Glutamatergic neuron (in vitro differentiated cells): ENCODE data around the gene EPHA6. TPM values are rescaled to one million over a fixed set of nuclear protein-coding genes. Genes with fewer than 3 reads are reported as not detected.

Experiments used
- DNase-seq: peaks from one replicate; pipeline ENCODE4 v3.0.0; 2022
- H3K27ac Mint-ChIP-seq: one replicate; pipeline ENCODE4 v1.8.0; 2020; ENCODE audit warnings: mild to moderate bottlenecking, mixed read lengths, inconsistent platforms; ENCODE audit not compliant: unreplicated experiment
- H3K27me3 Mint-ChIP-seq: one replicate; pipeline ENCODE4 v1.8.0; 2020; ENCODE audit warnings: mild to moderate bottlenecking, moderate library complexity, mixed read lengths, inconsistent platforms; ENCODE audit not compliant: unreplicated experiment
- H3K36me3 Mint-ChIP-seq: one replicate; pipeline ENCODE4 v1.8.0; 2020; ENCODE audit warnings: mild to moderate bottlenecking, mixed read lengths, inconsistent platforms; ENCODE audit not compliant: unreplicated experiment
- H3K4me1 Mint-ChIP-seq: one replicate; pipeline ENCODE4 v1.8.0; 2020; ENCODE audit warnings: mild to moderate bottlenecking, low read depth, mixed read lengths, inconsistent platforms; ENCODE audit not compliant: unreplicated experiment
- H3K4me3 Mint-ChIP-seq: one replicate; pipeline ENCODE4 v1.8.0; 2020; ENCODE audit warnings: mild to moderate bottlenecking, mixed read lengths, inconsistent platforms; ENCODE audit not compliant: unreplicated experiment
- H3K9me3 Mint-ChIP-seq: one replicate; pipeline ENCODE4 v1.8.0; 2020; ENCODE audit warnings: mild to moderate bottlenecking, moderate library complexity, mixed read lengths, inconsistent platforms; ENCODE audit not compliant: unreplicated experiment
- CTCF ChIP-seq: fragments of 200-600 bp; sonication (generic); IDR thresholded peaks from one replicate; pipeline ENCODE4 v1.5.0; 2021; ENCODE audit not compliant: partially characterized antibody, unreplicated experiment
- total RNA-seq: library from RNA; stranded (reverse); fragmentation: NEBNext Ultra II Directional; extraction: Animal tissue kit (Norgen Biotek cat#: 25700); gene quantifications from one replicate; pipeline ENCODE4 v1.2.1, GENCODE V29; 2021; ENCODE audit not compliant: unreplicated experiment

Gene EPHA6
- total RNA-seq, 1 donor from 2014 or later = 9.0 TPM

DNA sequence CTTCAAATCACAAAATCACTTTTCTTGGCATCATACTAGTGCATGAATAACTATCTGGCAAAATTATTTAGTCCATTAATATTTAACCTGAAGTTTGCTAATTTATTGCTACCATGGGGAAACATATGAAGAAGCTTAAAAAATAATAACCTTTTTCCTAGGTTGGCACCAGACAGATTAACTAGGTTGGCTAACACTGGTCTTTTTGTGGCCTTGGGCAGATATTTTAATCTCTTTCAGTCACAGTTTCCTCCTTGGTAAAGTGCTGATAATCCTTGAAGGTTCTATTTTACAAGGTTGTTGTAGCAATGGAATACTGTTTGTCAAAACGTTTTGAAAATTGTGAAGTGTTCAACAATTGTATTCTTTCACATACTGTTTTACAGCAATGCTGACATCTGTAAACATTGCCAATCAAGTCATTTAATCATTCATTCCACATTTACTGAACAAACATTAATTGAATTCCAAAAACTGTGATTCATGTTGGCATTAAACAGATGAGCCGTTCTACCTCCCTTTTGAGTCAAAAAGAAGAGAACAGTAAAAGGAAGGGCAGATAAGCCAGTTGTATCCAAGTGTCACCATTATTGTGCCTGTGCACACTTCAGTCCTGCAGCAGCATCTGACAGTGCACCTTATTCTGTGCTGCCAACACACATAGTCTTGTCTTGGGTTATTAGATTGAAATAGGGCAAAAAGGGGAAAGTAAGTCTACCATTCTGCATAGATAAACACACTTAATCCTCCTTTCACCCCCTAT lies 21.9 kb downstream of the EPHA6 start:
- no peaks in the 10 kb centered on the region for H3K27me3 Mint-ChIP-seq

DNA sequence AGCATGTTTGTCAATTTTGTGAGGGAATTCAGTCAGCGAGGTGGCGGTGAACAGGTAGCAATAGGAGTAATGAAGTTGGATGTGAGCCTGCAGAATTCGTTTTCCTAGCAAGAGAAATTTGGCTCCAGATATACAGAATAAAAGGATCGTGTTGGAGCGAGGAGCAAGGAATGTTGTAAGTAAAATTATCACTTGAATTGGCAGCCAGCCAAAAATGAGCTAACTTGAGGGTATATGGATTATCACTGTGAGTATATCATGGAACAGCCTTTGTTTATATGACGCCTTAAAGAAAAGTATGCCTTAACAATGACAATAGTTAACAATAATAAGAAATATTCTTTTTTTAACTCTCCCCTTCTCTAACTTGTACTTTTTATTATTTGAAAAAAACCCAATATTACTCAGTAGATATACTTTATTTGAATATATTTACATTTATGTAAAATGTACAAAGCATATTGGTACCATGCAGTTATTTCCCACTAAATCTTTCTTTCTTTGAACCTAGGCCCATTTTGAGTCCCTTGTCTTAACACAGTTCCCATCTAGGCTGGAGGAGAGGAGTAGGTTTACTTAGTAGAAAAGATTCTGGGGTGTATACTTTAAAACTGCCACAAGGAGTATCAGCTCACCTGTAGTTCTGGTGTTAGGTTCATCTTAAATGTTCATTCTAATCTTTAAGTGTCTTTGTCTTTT lies 29.3 kb downstream of the EPHA6 start:
- DNase-seq = no peak
- H3K27me3 Mint-ChIP-seq = no peaks in the 10 kb centered on the region
- H3K36me3 Mint-ChIP-seq = no peaks in the 10 kb centered on the region
- no peaks in the 10 kb centered on the region for H3K9me3 Mint-ChIP-seq
- H3K4me1 Mint-ChIP-seq = no peaks in the 10 kb centered on the region
- H3K4me3 Mint-ChIP-seq = no peak overlapping the region
- H3K27ac Mint-ChIP-seq = no peak overlapping the region
- no peak for TF ChIP-seq CTCF

More for the DNA sequence above, 21.9 kb downstream of the EPHA6 start:
- TF ChIP-seq CTCF = no peak
- Mint-ChIP-seq H3K9me3 (no peaks in the 10 kb centered on the region), H3K27ac (no peak overlapping the region), H3K4me1 (no peaks in the 10 kb centered on the region), H3K4me3 (no peak overlapping the region), H3K36me3 (no peaks in the 10 kb centered on the region)
- DNase-seq = no peak

GRCh38 chr3:96844204-96844514 lies 29.8 kb downstream of the EPHA6 start:
- Mint-ChIP-seq H3K4me3 (no peak overlapping the region), H3K9me3 (no peaks in the 10 kb centered on the region), H3K27me3 (no peaks in the 10 kb centered on the region), H3K27ac (no peak overlapping the region), H3K36me3 (no peaks in the 10 kb centered on the region), H3K4me1 (no peaks in the 10 kb centered on the region)
- TF ChIP-seq CTCF = no peak
- DNase-seq = no peak

DNA sequence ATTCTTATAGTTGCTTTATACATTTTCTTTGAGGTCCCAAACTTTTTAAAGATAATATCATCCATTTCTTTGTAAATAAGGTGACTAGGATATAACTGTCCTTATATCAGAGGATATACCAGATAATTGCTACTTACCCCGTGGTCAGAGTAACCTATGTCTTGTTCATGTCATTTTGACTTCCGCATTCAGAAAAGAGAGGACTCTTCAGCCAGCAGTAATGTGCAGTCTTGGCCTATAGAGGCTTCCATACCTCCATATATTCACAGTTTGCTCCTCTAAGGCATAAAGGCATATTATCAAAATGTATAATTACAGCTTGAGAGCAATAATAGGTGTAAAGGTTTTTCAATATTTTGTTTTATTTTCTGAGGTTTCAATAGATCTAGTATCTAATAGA lies 38.5 kb downstream of the EPHA6 start:
- Mint-ChIP-seq H3K4me3 (no peak overlapping the region), H3K27ac (no peak overlapping the region), H3K9me3 (no peaks in the 10 kb centered on the region), H3K27me3 (no peaks in the 10 kb centered on the region), H3K4me1 (no peaks in the 10 kb centered on the region), H3K36me3 (no peaks in the 10 kb centered on the region)
- DNase-seq = no peak
- no peak for TF ChIP-seq CTCF

DNA sequence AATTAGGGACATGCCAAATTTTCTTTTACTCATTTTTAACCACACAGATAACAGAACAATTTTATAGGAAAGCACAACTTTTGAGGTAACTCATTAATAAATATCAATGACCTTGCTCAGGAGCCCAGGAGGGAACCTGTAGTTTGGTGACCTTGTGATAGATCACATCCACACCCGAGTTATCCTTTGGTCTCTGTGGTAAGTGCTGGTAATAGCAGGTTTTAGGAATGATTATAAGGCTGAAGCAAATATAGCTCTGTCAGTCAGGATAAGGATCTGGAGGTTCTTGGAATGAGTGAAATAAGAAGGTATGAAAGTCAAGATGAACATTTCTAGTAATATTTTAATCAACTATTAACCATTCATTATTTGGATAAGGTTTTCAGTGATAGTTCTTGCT lies 46.5 kb downstream of the EPHA6 start:
- no peaks in the 10 kb centered on the region for H3K4me1 Mint-ChIP-seq
- DNase-seq = no peak
- no peaks in the 10 kb centered on the region for H3K36me3 Mint-ChIP-seq
- H3K9me3 Mint-ChIP-seq = no peaks in the 10 kb centered on the region
- no peak overlapping the region for H3K4me3 Mint-ChIP-seq
- no peak for TF ChIP-seq CTCF
- H3K27me3 Mint-ChIP-seq = no peaks in the 10 kb centered on the region
- no peak overlapping the region for H3K27ac Mint-ChIP-seq
